MCF 10A (cell line): ENCODE measurements around the gene DSCAML1. TPM values are rescaled to one million over a fixed set of nuclear protein-coding genes. Genes with fewer than 3 reads are reported as not detected.

ENCODE experiments used
- BruUV-seq: library from RNA; stranded (reverse); fragments of 400-500 nt; replicated peaks from 2 replicates; lab custom pipeline; 2021; lab: Mats Ljungman, UMichigan
- CTCF ChIA-PET: fragments of 300-600 bp; sonication (Branson Sonifier 250); formaldehyde crosslinking; extraction: SDS; loops from one replicate; lab custom pipeline; 2021; ENCODE audit warnings: antibody characterized with exemption, inconsistent platforms; lab: Yijun Ruan, JAX
- POLR2A ChIA-PET: fragments of 300-600, 350-650 bp; sonication (Branson Sonifier 250); formaldehyde crosslinking; extraction: SDS; loops from one replicate; lab custom pipeline; 2020; ENCODE audit warnings: antibody characterized with exemption, inconsistent platforms; lab: Yijun Ruan, JAX
- DNase-seq: peaks from one replicate; pipeline ENCODE4 v3.0.0-alpha.2; 2018; ENCODE audit not compliant: unreplicated experiment
- H3K27ac Mint-ChIP-seq: one replicate; pipeline ENCODE4 v1.8.0; 2022; ENCODE audit warnings: mild to moderate bottlenecking, low read depth, mixed read lengths; ENCODE audit not compliant: unreplicated experiment
- H3K27me3 Mint-ChIP-seq: one replicate; pipeline ENCODE4 v1.8.0; 2022; ENCODE audit warnings: mixed read lengths; ENCODE audit not compliant: insufficient read depth, unreplicated experiment
- H3K36me3 Mint-ChIP-seq: one replicate; pipeline ENCODE4 v1.8.0; 2022; ENCODE audit warnings: mild to moderate bottlenecking, moderate library complexity, mixed read lengths; ENCODE audit not compliant: insufficient read depth, unreplicated experiment
- H3K4me1 Mint-ChIP-seq: one replicate; pipeline ENCODE4 v1.8.0; 2022; ENCODE audit warnings: mixed read lengths; ENCODE audit not compliant: insufficient read depth, unreplicated experiment
- H3K4me3 Mint-ChIP-seq: one replicate; pipeline ENCODE4 v1.8.0; 2022; ENCODE audit warnings: mild to moderate bottlenecking, moderate library complexity, mixed read lengths; ENCODE audit not compliant: unreplicated experiment
- H3K9me3 Mint-ChIP-seq: one replicate; pipeline ENCODE4 v1.8.0; 2022; ENCODE audit warnings: mixed read lengths; ENCODE audit not compliant: unreplicated experiment
- CTCF ChIP-seq: fragments of 200-600 bp; IDR thresholded peaks from one replicate; pipeline ENCODE4 v1.8.0; 2022; ENCODE audit warnings: antibody characterized with exemption, mild to moderate bottlenecking; ENCODE audit not compliant: unreplicated experiment
- intact Hi-C: fragments of 100-400 bp; cut with micrococcal nuclease; formaldehyde crosslinking; loops from 2 replicates; pipeline ENCODE4 v1.14.1; 2022
- total RNA-seq: library from RNA; stranded (reverse); gene quantifications from 2 replicates; pipeline ENCODE4 v1.2.3, GENCODE V29; 2022

The DSCAML1 gene
- total RNA-seq, 1 experiment from 2014 or later = not detected

DNA sequence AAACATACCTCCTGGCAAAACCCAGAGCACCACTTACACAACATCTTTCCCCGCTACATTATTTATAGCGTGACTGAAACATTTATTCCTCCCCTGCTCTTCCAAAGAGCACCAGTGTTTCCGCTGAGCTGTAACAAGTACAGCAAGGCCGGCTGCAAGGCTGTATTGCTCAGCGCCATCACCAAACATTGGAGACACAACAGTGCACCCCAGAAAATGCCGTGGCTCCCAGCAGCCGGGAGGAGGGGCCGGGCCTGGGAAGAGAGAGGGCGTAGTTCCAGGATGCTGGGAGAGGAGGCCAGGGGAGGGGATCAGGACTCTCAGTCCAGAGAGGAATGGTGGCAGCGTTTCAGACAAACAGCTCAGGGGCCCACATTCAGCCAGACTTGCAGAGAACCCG is 133.2 kb downstream of the DSCAML1 start:
- Mint-ChIP-seq H3K4me3 (no peak overlapping the region), H3K27me3 (peaks cover 80% of the 10 kb centered on the region), H3K4me1 (no peaks in the 10 kb centered on the region), H3K27ac (no peak overlapping the region), H3K9me3 (no peaks in the 10 kb centered on the region), H3K36me3 (no peaks in the 10 kb centered on the region)
- DNase-seq = no peak
- POLR2A ChIA-PET = interaction anchor here (0.6 kb wide), 1 partner anchor 413 kb away, joined by 3 read pairs; the partner anchor contains the start of gene TMPRSS4
- no TSS peak for BruUV-seq
- no peak for TF ChIP-seq CTCF
- CTCF ChIA-PET = no interaction called here
- intact Hi-C loops = no loop called here

DNA sequence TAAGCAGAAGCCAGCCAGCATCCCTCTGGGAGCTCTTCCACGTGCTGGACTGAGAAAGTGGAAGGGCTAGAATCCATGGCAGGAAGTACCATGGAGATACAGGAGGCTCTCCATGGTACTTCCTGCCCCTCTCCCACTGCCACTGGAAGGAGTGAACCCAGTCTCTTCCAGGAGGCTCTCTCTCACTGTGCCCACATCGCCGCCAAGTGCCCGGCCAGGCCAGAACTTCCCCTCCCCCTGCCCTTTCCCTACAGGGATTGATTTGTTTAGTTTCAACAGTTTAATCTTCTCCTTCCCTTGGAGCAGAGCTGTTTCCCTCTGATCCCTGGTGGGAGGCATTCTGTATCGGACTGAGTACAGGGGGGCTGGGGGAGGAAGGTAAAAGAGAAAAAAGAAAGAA is 133.6 kb downstream of the DSCAML1 start:
- Mint-ChIP-seq H3K27ac (no peak overlapping the region), H3K9me3 (no peaks in the 10 kb centered on the region), H3K4me1 (no peaks in the 10 kb centered on the region), H3K4me3 (no peak overlapping the region), H3K36me3 (no peaks in the 10 kb centered on the region), H3K27me3 (peaks cover 80% of the 10 kb centered on the region)
- ChIA-PET CTCF (no interaction called here), POLR2A (no interaction called here)
- intact Hi-C loops = no loop called here
- DNase-seq = no peak
- no TSS peak for BruUV-seq
- TF ChIP-seq CTCF = no peak

- intact Hi-C loops = no loop called here
- H3K36me3 Mint-ChIP-seq = no peaks in the 10 kb centered on the region
- no TSS peak for BruUV-seq
- CTCF ChIA-PET = no interaction called here
- no peak for TF ChIP-seq CTCF
- no peaks in the 10 kb centered on the region for H3K9me3 Mint-ChIP-seq
- peaks cover 80% of the 10 kb centered on the region for H3K27me3 Mint-ChIP-seq
- H3K4me1 Mint-ChIP-seq = no peaks in the 10 kb centered on the region
- POLR2A ChIA-PET = no interaction called here
- H3K4me3 Mint-ChIP-seq = no peak overlapping the region
- H3K27ac Mint-ChIP-seq = no peak overlapping the region
- no peak for DNase-seq
Measured at GRCh38 chr11:117662671-117663269, 134.2 kb downstream of the DSCAML1 start.

GRCh38 chr11:117662255-117662654 is 134.8 kb downstream of the DSCAML1 start:
- H3K27me3 Mint-ChIP-seq = peaks cover 80% of the 10 kb centered on the region
- TF ChIP-seq CTCF = no peak
- H3K36me3 Mint-ChIP-seq = no peaks in the 10 kb centered on the region
- no peaks in the 10 kb centered on the region for H3K9me3 Mint-ChIP-seq
- ChIA-PET POLR2A (no interaction called here), CTCF (no interaction called here)
- no TSS peak for BruUV-seq
- no peaks in the 10 kb centered on the region for H3K4me1 Mint-ChIP-seq
- H3K27ac Mint-ChIP-seq = no peak overlapping the region
- H3K4me3 Mint-ChIP-seq = no peak overlapping the region
- intact Hi-C loops = no loop called here
- DNase-seq = no peak
